K562 (cell line): ENCODE data around the gene CACNA1I. TPM values are rescaled to one million over a fixed set of nuclear protein-coding genes. Genes with fewer than 3 reads are reported as not detected.

ENCODE experiments used
- ATAC-seq: fragments of 200-7000 bp; cut with Tn5 transposase; 3 replicates; pipeline ENCODE4 v1.9.1; 2020; ENCODE audit warnings: moderate library complexity
- BruUV-seq: library from RNA; stranded (reverse); fragments of 400-500 nt; replicated peaks from 2 replicates; lab custom pipeline; 2021; lab: Mats Ljungman, UMichigan
- CTCF ChIA-PET: fragments of 300-600 bp; formaldehyde crosslinking; extraction: SDS; loops from one replicate; lab custom pipeline; 2021; ENCODE audit warnings: low intra/inter-chr PET ratio; lab: Yijun Ruan, JAX
- POLR2A ChIA-PET: fragments of 300-600, 350-650 bp; sonication (Branson Sonifier 250); formaldehyde crosslinking; extraction: SDS; loops from one replicate; lab custom pipeline; 2021; ENCODE audit warnings: antibody characterized with exemption, inconsistent platforms; lab: Yijun Ruan, JAX
- DNase-seq, 4 experiments: peaks; one replicate each; pipeline versions ENCODE4 v3.0.0 to v3.0.0-alpha.2; 2011 to 2018; ENCODE audit warnings: low spot score in 3 of 4, mixed read lengths in 3 of 4; ENCODE audit errors: extremely low read depth in 1 of 4
- FAIRE-seq: peaks from 2 replicates; lab custom pipeline; 2011; peaks lifted over from hg19 to GRCh38; lab: Jason Lieb, UNC
- H2AFZ ChIP-seq: 2 replicates; pipeline ENCODE4 v1.6.0; 2011; ENCODE audit warnings: low read depth, low read length, control low read depth, inconsistent platforms
- H3K27ac ChIP-seq: fragments of 200-600 bp; 3 replicates; pipeline ENCODE4 v1.8.0; 2011; ENCODE audit warnings: low read depth, mild to moderate bottlenecking, control low read depth, inconsistent platforms, low read length, moderate library complexity, mixed read lengths; ENCODE audit errors: extremely low read depth
- H3K27me3 ChIP-seq, 2 experiments: fragments of 300-600 bp in 1 of 2; 2 replicates in 1 of 2; 3 replicates in 1 of 2; pipeline versions ENCODE4 v1.6.0 to v1.8.0; 2011; ENCODE audit warnings: inconsistent platforms in 2 of 2, low read length in 2 of 2, mild to moderate bottlenecking in 1 of 2, mixed read lengths in 1 of 2, moderate library complexity in 1 of 2; ENCODE audit not compliant: control insufficient read depth in 2 of 2, insufficient read depth in 2 of 2
- H3K36me3 ChIP-seq: fragments of 300-600 bp; 3 replicates; pipeline ENCODE4 v1.8.0; 2011; ENCODE audit warnings: mild to moderate bottlenecking, low read length, inconsistent platforms; ENCODE audit not compliant: control insufficient read depth, insufficient read depth
- H3K4me1 ChIP-seq, 2 experiments: fragments of 200-600 bp in 1 of 2; replicated peaks in 1 of 2; 2 replicates in 1 of 2; 3 replicates in 1 of 2; pipeline versions ENCODE4 v1.5.1 to v1.8.0; 2011; ENCODE audit warnings: inconsistent platforms in 2 of 2, low read length in 2 of 2, mild to moderate bottlenecking in 1 of 2, mixed read lengths in 1 of 2, moderate library complexity in 1 of 2; ENCODE audit not compliant: control insufficient read depth in 2 of 2, insufficient read depth in 2 of 2
- H3K4me2 ChIP-seq: 2 replicates; pipeline ENCODE4 v1.6.1; 2011; ENCODE audit warnings: low read length, control low read depth, inconsistent platforms, mixed read lengths; ENCODE audit not compliant: insufficient read depth
- H3K4me3 ChIP-seq: fragments of 200-600 bp; sonication (generic), shearing (Covaris generic); 2 replicates; pipeline ENCODE4 v1.5.1; 2016; ENCODE audit warnings: control low read depth, inconsistent platforms
- H3K79me2 ChIP-seq: fragments of 200-600 bp; 3 replicates; pipeline ENCODE4 v1.8.0; 2011; ENCODE audit warnings: low read length, inconsistent platforms; ENCODE audit not compliant: control insufficient read depth, insufficient read depth
- H3K9ac ChIP-seq, 2 experiments: 2 replicates each; pipeline versions ENCODE4 v1.6.0 to v1.6.1; 2011; ENCODE audit warnings: low read depth in 2 of 2, low read length in 2 of 2, control low read depth in 1 of 2, inconsistent platforms in 1 of 2, mild to moderate bottlenecking in 1 of 2, mixed read lengths in 1 of 2; ENCODE audit not compliant: insufficient read depth in 1 of 2
- H3K9me1 ChIP-seq: one replicate; pipeline ENCODE4 v1.6.0; 2011; ENCODE audit warnings: inconsistent platforms, mild to moderate bottlenecking, low read length, moderate library complexity; ENCODE audit not compliant: control insufficient read depth, insufficient read depth
- H3K9me3 ChIP-seq: replicated peaks from 2 replicates; pipeline ENCODE4 v1.5.1; 2011; ENCODE audit warnings: low read depth, low read length, inconsistent platforms; ENCODE audit not compliant: control insufficient read depth, insufficient read depth
- H4K20me1 ChIP-seq: replicated peaks from 2 replicates; pipeline ENCODE4 v1.6.1; 2011; ENCODE audit warnings: low read length, inconsistent platforms, mixed read lengths; ENCODE audit not compliant: control insufficient read depth, insufficient read depth
- AFF4 ChIP-seq: sonication (generic); formaldehyde crosslinking; IDR thresholded peaks from 2 replicates; pipeline ENCODE4 v1.8.0; 2023; ENCODE audit warnings: mild to moderate bottlenecking, missing genetic modification reagents
- FOXM1 ChIP-seq, 2 experiments: fragments of 450-650 bp in 1 of 2; sonication (generic) in 1 of 2; formaldehyde crosslinking in 1 of 2; IDR thresholded peaks; 2 replicates each; pipeline versions ENCODE4 v1.6.1 to v1.9.0; 2017 to 2022; ENCODE audit warnings: low read depth in 2 of 2, mild to moderate bottlenecking in 2 of 2, missing genetic modification reagents in 1 of 2, moderate library complexity in 1 of 2
- HMGN3 ChIP-seq: IDR thresholded peaks from 2 replicates; pipeline ENCODE4 v1.6.1; 2011; ENCODE audit warnings: borderline replicate concordance, low read depth, mild to moderate bottlenecking, mixed read lengths, low read length; ENCODE audit not compliant: insufficient read length; ENCODE audit errors: extremely low read depth
- HNRNPK ChIP-seq: fragments of 200-400 bp; formaldehyde crosslinking; IDR thresholded peaks from one replicate; pipeline ENCODE4 v1.6.1; 2018; ENCODE audit warnings: mild to moderate bottlenecking, low read depth, low read length; ENCODE audit not compliant: poor library complexity, severe bottlenecking
- ILK ChIP-seq: fragments of 450-650 bp; IDR thresholded peaks from 2 replicates; pipeline ENCODE4 v1.6.1; 2016; ENCODE audit warnings: missing genetic modification characterization, low read depth, mild to moderate bottlenecking, missing compliant biosample characterization, moderate library complexity, borderline replicate concordance
- KLF13 ChIP-seq: fragments of 450-650 bp; IDR thresholded peaks from 2 replicates; pipeline ENCODE4 v1.6.1; 2016; ENCODE audit warnings: missing genetic modification characterization, low read depth, mild to moderate bottlenecking, missing compliant biosample characterization, moderate library complexity, borderline replicate concordance
- NFE2L1 ChIP-seq: fragments of 450-650 bp; IDR thresholded peaks from 2 replicates; pipeline ENCODE4 v1.6.1; 2016; ENCODE audit warnings: missing genetic modification characterization, low read depth, mild to moderate bottlenecking, missing compliant biosample characterization, moderate library complexity, borderline replicate concordance
- PML ChIP-seq: IDR thresholded peaks from 2 replicates; pipeline ENCODE4 v1.6.1; 2012; ENCODE audit warnings: low read length, inconsistent platforms
- RBBP5 ChIP-seq: fragments of 200-600 bp; sonication (generic); IDR thresholded peaks from 2 replicates; pipeline ENCODE4 v1.6.1; 2012; ENCODE audit warnings: borderline replicate concordance, mild to moderate bottlenecking, low read length, control low read depth, inconsistent platforms; ENCODE audit not compliant: insufficient read depth, poor library complexity, severe bottlenecking
- SIN3A ChIP-seq, 2 experiments: fragments of 150-350 bp in 1 of 2; IDR thresholded peaks; 2 replicates each; pipeline ENCODE4 v1.6.1; 2011 to 2016; ENCODE audit warnings: borderline replicate concordance in 2 of 2, low read depth in 2 of 2, low read length in 2 of 2, mild to moderate bottlenecking in 2 of 2, moderate library complexity in 2 of 2; ENCODE audit not compliant: control insufficient read depth in 1 of 2
- TAF15 ChIP-seq: fragments of 200-400 bp; formaldehyde crosslinking; IDR thresholded peaks from 2 replicates; pipeline ENCODE4 v1.6.1; 2017; ENCODE audit warnings: mild to moderate bottlenecking, low read depth, low read length, moderate library complexity
- TCF15 ChIP-seq: fragments of 250-450 bp; sonication (Bioruptor Pico); IDR thresholded peaks from 2 replicates; pipeline ENCODE4 v1.8.0; 2022; ENCODE audit warnings: moderate library complexity, mild to moderate bottlenecking, inconsistent platforms
- TGIF2 ChIP-seq: sonication (generic); formaldehyde crosslinking; IDR thresholded peaks from 2 replicates; pipeline ENCODE4 v1.8.1; 2022; ENCODE audit warnings: mild to moderate bottlenecking, missing genetic modification reagents, moderate library complexity
- ZC3H4 ChIP-seq: sonication (generic); formaldehyde crosslinking; IDR thresholded peaks from 2 replicates; pipeline ENCODE4 v1.9.0; 2021; ENCODE audit warnings: missing genetic modification reagents, borderline replicate concordance
- ZNF354B ChIP-seq: fragments of 250-450 bp; sonication (Bioruptor Pico); IDR thresholded peaks from 2 replicates; pipeline ENCODE4 v1.4.0; 2020
- ZNF511 ChIP-seq: sonication (generic); formaldehyde crosslinking; IDR thresholded peaks from 2 replicates; pipeline ENCODE4 v1.8.0; 2022; ENCODE audit warnings: mild to moderate bottlenecking, missing genetic modification reagents
- WGBS: fragments of 100-300 bp; shearing (Covaris generic); methylation state at CpG from one replicate; pipeline ENCODE4 v1.1.6; 2016; ENCODE audit warnings: low coverage, mixed read lengths; ENCODE audit not compliant: insufficient coverage; ENCODE audit errors: missing lambda C conversion rate; 5-methylcytosine and 5-hydroxymethylcytosine counted together
- in situ Hi-C: fragments of 300-500 bp; cut with MboI; formaldehyde crosslinking; loops from 4 replicates; pipeline ENCODE4 v1.15.0; 2018; ENCODE audit warnings: inconsistent platforms, mixed read lengths
- intact Hi-C: fragments of 100-400 bp; cut with micrococcal nuclease; formaldehyde crosslinking; loops from 2 replicates; pipeline ENCODE4 v1.14.2; 2022
- polyA plus RNA-seq, 8 experiments: library from polyadenylated mRNA; depleted of rRNA in 4 of 8; stranded (reverse) in 5 of 8; unstranded in 3 of 8; fragments of >200 nt; fragmentation: Nextera tagmentation in 2 of 8; fragmentation: Illumina TruSeq in 1 of 8; extraction: Ambion mirVana in 2 of 8; extraction: Trizol in 1 of 8; gene quantifications; 2 replicates each; pipeline versions ENCODE4 v1.2.1 to v1.2.3, GENCODE V29; 2011 to 2014; ENCODE audit warnings: inconsistent platforms in 1 of 8, missing spikeins in 1 of 8
- total RNA-seq, 7 experiments: library from RNA; depleted of rRNA in 6 of 7; stranded (reverse); fragments of >200 nt in 6 of 7; fragmentation: Illumina TruSeq in 2 of 7; extraction: Trizol in 2 of 7; gene quantifications; 2 replicates each; pipeline versions ENCODE4 v1.2.1 to v1.2.3, GENCODE V29; 2011 to 2021; ENCODE audit warnings: low replicate concordance in 1 of 7

Gene CACNA1I
- total and polyA plus RNA-seq, 9 of the 15 experiments (the other 6 are each of a cell fraction or from before 2014, with no cell fraction given) = 0.01 to 0.79 (median 0.32) TPM; not detected in 1

- CTCF ChIA-PET = no interaction called here
- intact Hi-C loops (no loop called here), in situ Hi-C loops (no loop called here)
- ATAC-seq (no peak), FAIRE-seq (no peak), DNase-seq (no peak)
- no peaks in the 10 kb centered on the region for H4K20me1 ChIP-seq
- no peak overlapping the region for H3K9ac ChIP-seq
- H3K9me3 ChIP-seq = no peaks in the 10 kb centered on the region; the same call in 1 of the 2 replicates
- POLR2A ChIA-PET = no interaction called here
- no peaks in the 10 kb centered on the region for H3K27me3 ChIP-seq
- peaks cover 4 to 40% of the 10 kb centered on the region in 2 experiments; a peak in 3 of 5 replicates for H3K4me1 ChIP-seq
- no peak overlapping the region for H3K27ac ChIP-seq
- no peak overlapping the region for H3K4me2 ChIP-seq
- H3K79me2 ChIP-seq = no peaks in the 10 kb centered on the region
- no peak overlapping the region for H3K4me3 ChIP-seq
- H3K36me3 ChIP-seq = no peaks in the 10 kb centered on the region
- BruUV-seq = no TSS peak
- H3K9me1 ChIP-seq = no peaks in the 10 kb centered on the region
- WGBS = 71% methylated on average over 4 of the region's 5 CpGs
- no peak overlapping the region for H2AFZ ChIP-seq
- TF ChIP-seq ZNF511 (CRISPR knock-in tag) (no peak), ZC3H4 (CRISPR knock-in tag) (no peak), SIN3A (IDR thresholded peaks at IDR 0.05; ENCODE audit: borderline replicate concordance in 2 of 2, control insufficient read depth in 1 of 2, low read depth in 2 of 2, low read length in 2 of 2) (no peak), ZNF354B (CRISPR knock-in tag) (no peak), ILK (tag) (no peak), NFE2L1 (tag) (no peak), TGIF2 (CRISPR knock-in tag) (no peak), HMGN3 (no peak), HNRNPK (no peak), PML (no peak), FOXM1 (IDR thresholded peaks at IDR 0.05; ENCODE audit: low read depth) (no peak), FOXM1 (CRISPR knock-in tag; IDR thresholded peaks at IDR 0.05; ENCODE audit: low read depth) (no peak), TAF15 (no peak), RBBP5 (no peak), KLF13 (no peak), AFF4 (CRISPR knock-in tag) (no peak), TCF15 (no peak)
Measured at GRCh38 chr22:39666495-39666894, 95.9 kb downstream of the CACNA1I start.
